Spleen (tissue), 11 donors: ENCODE measurements around the gene SH2D4B. TPM values are rescaled to one million over a fixed set of nuclear protein-coding genes. Genes with fewer than 3 reads are reported as not detected.

ENCODE experiments used
- DNase-seq: peaks from one replicate; pipeline ENCODE4 v3.0.0-alpha.2; 2020
- H3K27ac ChIP-seq, 8 donors: fragments of 200-600 bp; sonication (generic) in 7 of 8; 1 replicate in 4 of 8; 2 replicates in 4 of 8; pipeline versions ENCODE4 v1.5.0 to v1.8.0; 2016 to 2021; ENCODE audit warnings: inconsistent platforms in 4 of 8, mild to moderate bottlenecking in 4 of 8, moderate library complexity in 1 of 8
- H3K27me3 ChIP-seq, 7 donors: fragments of 200-600 bp; sonication (generic) in 6 of 7; replicated peaks in 1 of 7; 1 replicate in 4 of 7; 2 replicates in 3 of 7; pipeline versions ENCODE4 v1.5.0 to v1.8.0; 2016 to 2021; ENCODE audit warnings: inconsistent platforms in 3 of 7, mild to moderate bottlenecking in 1 of 7
- H3K36me3 ChIP-seq, 6 donors: fragments of 200-600 bp; sonication (generic) in 5 of 6; 1 replicate in 4 of 6; 2 replicates in 2 of 6; pipeline versions ENCODE4 v1.5.0 to v1.8.0; 2016 to 2021; ENCODE audit warnings: inconsistent platforms in 2 of 6
- H3K4me1 ChIP-seq, 6 donors: fragments of 200-600 bp; sonication (generic) in 5 of 6; 1 replicate in 3 of 6; 2 replicates in 3 of 6; pipeline versions ENCODE4 v1.5.0 to v1.8.0; 2016 to 2021; ENCODE audit warnings: inconsistent platforms in 3 of 6
- H3K4me3 ChIP-seq, 8 donors: fragments of 200-600 bp; sonication (generic) in 7 of 8; 1 replicate in 4 of 8; 2 replicates in 4 of 8; pipeline versions ENCODE4 v1.5.0 to v1.8.0; 2016 to 2021; ENCODE audit warnings: inconsistent platforms in 4 of 8, mild to moderate bottlenecking in 4 of 8, moderate library complexity in 2 of 8
- H3K9me3 ChIP-seq, 8 donors: fragments of 200-600 bp; sonication (generic) in 7 of 8; 1 replicate in 4 of 8; 2 replicates in 4 of 8; pipeline versions ENCODE4 v1.5.0 to v1.8.0; 2016 to 2021; ENCODE audit warnings: inconsistent platforms in 4 of 8
- POLR2A ChIP-seq, 3 donors: fragments of 450-650 bp; IDR thresholded peaks; one replicate each; pipeline ENCODE4 v1.5.1; 2017; ENCODE audit warnings: antibody characterized with exemption in 3 of 3, mild to moderate bottlenecking in 1 of 3
- POLR2AphosphoS5 ChIP-seq, 3 donors: sonication (generic); formaldehyde crosslinking; IDR thresholded peaks; one replicate each; pipeline ENCODE4 v1.5.1; 2017; ENCODE audit warnings: antibody characterized with exemption in 3 of 3
- WGBS, 5 donors: extraction: QIAGEN DNeasy Blood & Tissue Kit in 3 of 5; methylation state at CpG; one replicate each; pipeline versions ENCODE4 v1.1.5 to v1.1.7; 2013 to 2018; 5-methylcytosine and 5-hydroxymethylcytosine counted together
- intact Hi-C: fragments of 100-400 bp; cut with DNase I; formaldehyde crosslinking; loops from one replicate; pipeline ENCODE4 v1.15.0; 2023; ENCODE audit warnings: low total_unique reads
- polyA plus RNA-seq, 3 donors: library from polyadenylated mRNA; stranded (reverse); fragments of 200-250 nt; gene quantifications; one replicate each; pipeline ENCODE4 v1.2.1, GENCODE V29; 2013
- total RNA-seq, 7 donors: library from RNA; depleted of rRNA in 3 of 7; stranded (reverse); fragments of >200 nt in 3 of 7; fragmentation: NEBNext Ultra II Directional in 4 of 7; extraction: Animal tissue kit (Norgen Biotek cat#: 25700) in 4 of 7; gene quantifications; one replicate each; pipeline versions ENCODE4 v1.1.0 to v1.2.1, GENCODE V29; 2016 to 2021
- TF ChIP-seq, protein P1 (sequence below), 11 experiments: fragments of 200-600 bp in 7 of 11; fragments of 450-650 bp in 4 of 11; sonication (generic) in 4 of 11; IDR thresholded peaks in 8 of 11; conservative IDR thresholded peaks in 3 of 11; 1 replicate in 7 of 11; 2 replicates in 4 of 11; pipeline versions ENCODE4 v1.4.0 to v1.8.0; 2016 to 2021; ENCODE audit warnings: antibody characterized with exemption in 11 of 11, inconsistent platforms in 4 of 11, mild to moderate bottlenecking in 1 of 11
- donor health status: healthy with polysubstance abuse.
- donor health status: DM: no; HTN: no; CAD: no; lungs with moderate emphysema.
- donor health status: DM: no; HTN: no; CAD: no.
- donor health status: Bipolar disorder and iron deficiency.
- donor health status: healthy.
- donor health status: DM: no; HTN: no; CAD: no.
- donor health status: DM: yes; HTN: yes; CAD: no.

Gene SH2D4B
- total and polyA plus RNA-seq, 10 donors, result 0.08 to 0.46 (median 0.12) TPM; not detected in 2

DNA sequence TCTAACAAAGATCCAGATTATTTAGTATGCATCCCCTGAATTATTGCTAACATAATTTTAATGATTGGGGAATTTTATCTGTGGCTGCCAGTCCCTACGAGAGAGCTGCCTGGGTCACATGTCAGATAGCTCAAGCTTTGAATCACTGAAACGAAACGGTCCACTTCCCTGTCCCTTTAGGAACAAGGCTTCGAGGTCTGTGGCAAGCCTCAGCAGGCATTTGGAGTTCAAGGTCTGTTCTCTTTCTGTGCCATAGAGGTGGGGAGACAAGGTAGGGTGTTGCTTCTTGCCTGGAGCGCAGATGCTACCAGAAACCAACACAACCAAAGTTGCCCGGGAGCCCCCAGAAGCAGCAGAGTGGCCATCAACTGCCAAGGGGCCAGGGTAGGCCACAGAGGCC, 13.9 kb upstream of the SH2D4B start:
- DNase-seq, result no peak
- TF ChIP-seq POLR2A (IDR thresholded peaks at IDR 0.05) (no peak), POLR2AphosphoS5 (IDR thresholded peaks at IDR 0.05) (peak in 1 of 3 donors; percentile 41)
- TF ChIP-seq, protein P1, sequence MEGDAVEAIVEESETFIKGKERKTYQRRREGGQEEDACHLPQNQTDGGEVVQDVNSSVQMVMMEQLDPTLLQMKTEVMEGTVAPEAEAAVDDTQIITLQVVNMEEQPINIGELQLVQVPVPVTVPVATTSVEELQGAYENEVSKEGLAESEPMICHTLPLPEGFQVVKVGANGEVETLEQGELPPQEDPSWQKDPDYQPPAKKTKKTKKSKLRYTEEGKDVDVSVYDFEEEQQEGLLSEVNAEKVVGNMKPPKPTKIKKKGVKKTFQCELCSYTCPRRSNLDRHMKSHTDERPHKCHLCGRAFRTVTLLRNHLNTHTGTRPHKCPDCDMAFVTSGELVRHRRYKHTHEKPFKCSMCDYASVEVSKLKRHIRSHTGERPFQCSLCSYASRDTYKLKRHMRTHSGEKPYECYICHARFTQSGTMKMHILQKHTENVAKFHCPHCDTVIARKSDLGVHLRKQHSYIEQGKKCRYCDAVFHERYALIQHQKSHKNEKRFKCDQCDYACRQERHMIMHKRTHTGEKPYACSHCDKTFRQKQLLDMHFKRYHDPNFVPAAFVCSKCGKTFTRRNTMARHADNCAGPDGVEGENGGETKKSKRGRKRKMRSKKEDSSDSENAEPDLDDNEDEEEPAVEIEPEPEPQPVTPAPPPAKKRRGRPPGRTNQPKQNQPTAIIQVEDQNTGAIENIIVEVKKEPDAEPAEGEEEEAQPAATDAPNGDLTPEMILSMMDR (IDR thresholded peaks at IDR 0.05 in 8 of 11, conservative IDR thresholded peaks at IDR 0.05 in 3 of 11), result no peak
- intact Hi-C loops, result no loop called here
- peaks cover 0 to 42% (median 23%) of the 10 kb centered on the region in 6 donors for H3K36me3 ChIP-seq
- peaks cover 6 to 82% (median 52%) of the 10 kb centered on the region in 6 donors for H3K4me1 ChIP-seq
- no peaks in the 10 kb centered on the region for H3K9me3 ChIP-seq
- H3K27me3 ChIP-seq, result no peaks in the 10 kb centered on the region
- H3K27ac ChIP-seq, result peak overlapping the region in 3 of 8 donors; percentile 24 to 62 (median 49)
- no peak overlapping the region for H3K4me3 ChIP-seq
- WGBS, 5 donors, result 44 to 66% (median 50%) methylated on average over 6 of the region's 6 CpGs

- WGBS, 5 donors, result 74 to 84% (median 82%) methylated on average over 12 of the region's 12 CpGs
- H3K27me3 ChIP-seq, result no peaks in the 10 kb centered on the region
- intact Hi-C loops, result no loop called here
- peak overlapping the region in 3 of 8 donors; percentile 24 to 62 (median 49) for H3K27ac ChIP-seq
- H3K4me3 ChIP-seq, result no peak overlapping the region
- H3K4me1 ChIP-seq, result peaks cover 3 to 82% (median 53%) of the 10 kb centered on the region in 6 donors
- H3K36me3 ChIP-seq, result peaks cover 0 to 37% (median 19%) of the 10 kb centered on the region in 6 donors
- DNase-seq, result no peak
- H3K9me3 ChIP-seq, result no peaks in the 10 kb centered on the region
- peak; percentile 26 to 78 (median 56) for TF ChIP-seq POLR2AphosphoS5 (IDR thresholded peaks at IDR 0.05)
- TF ChIP-seq, protein P1 (IDR thresholded peaks at IDR 0.05 in 8 of 11, conservative IDR thresholded peaks at IDR 0.05 in 3 of 11), result no peak
Observed at GRCh38 chr10:80524190-80524909, 13.4 kb upstream of the SH2D4B start.

DNA sequence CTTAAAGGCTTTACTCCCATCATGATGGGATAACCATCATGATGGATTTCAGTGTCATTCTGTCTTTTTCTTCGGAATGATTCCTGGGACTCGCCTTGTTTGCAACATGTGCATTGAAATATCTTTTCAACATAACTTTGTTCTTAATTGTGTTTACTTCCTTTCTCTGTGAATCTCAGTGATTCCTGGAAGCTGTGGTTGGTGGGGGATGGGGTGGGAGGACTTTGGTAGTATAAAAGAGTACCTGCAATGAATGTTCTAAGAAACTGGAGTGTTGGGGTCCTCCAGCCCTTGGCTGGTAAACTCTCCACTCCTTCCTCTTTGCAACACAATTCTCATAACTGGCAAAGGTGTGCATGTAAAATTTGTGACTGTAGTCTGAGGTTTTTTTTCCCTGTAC, 11.5 kb upstream of the SH2D4B start:
- H3K9me3 ChIP-seq, result no peaks in the 10 kb centered on the region
- DNase-seq, result no peak
- peak overlapping the region in 4 of 8 donors; percentile 26 to 60 (median 46) for H3K27ac ChIP-seq
- H3K36me3 ChIP-seq, result peaks cover 0 to 18% (median 5%) of the 10 kb centered on the region in 6 donors
- no peak overlapping the region for H3K4me3 ChIP-seq
- 42 to 65% (median 50%) methylated on average over 2 of the region's 2 CpGs for WGBS, 5 donors
- TF ChIP-seq, protein P1 (IDR thresholded peaks at IDR 0.05 in 8 of 11, conservative IDR thresholded peaks at IDR 0.05 in 3 of 11), result no peak
- TF ChIP-seq POLR2A (IDR thresholded peaks at IDR 0.05), result no peak
- TF ChIP-seq POLR2AphosphoS5 (IDR thresholded peaks at IDR 0.05), result no peak
- H3K4me1 ChIP-seq, result peaks cover 9 to 86% (median 69%) of the 10 kb centered on the region in 6 donors
- no peaks in the 10 kb centered on the region for H3K27me3 ChIP-seq
- intact Hi-C loops, result no loop called here

DNA sequence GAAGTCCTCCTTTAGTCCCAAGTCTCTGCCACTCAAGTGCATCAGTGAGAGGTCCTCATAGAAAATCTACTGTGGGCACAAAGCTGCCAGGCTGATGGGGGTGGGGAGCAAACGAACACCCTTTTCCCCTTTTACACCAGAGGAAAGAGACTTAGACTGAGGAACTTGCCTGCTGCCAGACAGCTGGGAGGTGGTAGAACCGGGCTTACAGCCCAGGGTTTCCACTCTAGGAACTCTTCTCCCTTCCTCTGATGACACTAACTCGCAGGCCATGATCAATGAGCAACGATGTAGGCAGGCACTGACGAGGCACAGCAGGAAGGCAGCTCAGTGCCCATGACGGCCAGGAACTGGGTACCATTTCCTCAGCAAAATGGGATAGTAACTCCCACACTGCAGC, 11.0 kb upstream of the SH2D4B start:
- WGBS, 5 donors, result 23 to 45% (median 31%) methylated on average over 4 to 6 of the region's 6 CpGs
- DNase-seq, result no peak
- Histone ChIP-seq H3K4me1 (peaks cover 9 to 92% (median 69%) of the 10 kb centered on the region in 6 donors), H3K36me3 (peaks cover 0 to 13% (median 4%) of the 10 kb centered on the region in 6 donors), H3K4me3 (no peak overlapping the region), H3K9me3 (no peaks in the 10 kb centered on the region), H3K27ac (peak overlapping the region in 4 of 8 donors; percentile 26 to 60 (median 46)), H3K27me3 (no peaks in the 10 kb centered on the region)
- TF ChIP-seq POLR2A (IDR thresholded peaks at IDR 0.05), result no peak
- TF ChIP-seq, protein P1 (IDR thresholded peaks at IDR 0.05 in 8 of 11, conservative IDR thresholded peaks at IDR 0.05 in 3 of 11), result no peak
- TF ChIP-seq POLR2AphosphoS5 (IDR thresholded peaks at IDR 0.05), result peak; percentile 32 to 48 (median 44)
- intact Hi-C loops, result no loop called here
